ENCODE measurements around the gene HOXA11. TPM values are rescaled to one million over a fixed set of nuclear protein-coding genes. Genes with fewer than 3 reads are reported as not detected.

HOXA11 gene
- total RNA-seq, 4 donors from 2014 or later = 0.34 to 1.2 (median 0.95) TPM; not detected in 1

- H3K27ac ChIP-seq = no peak overlapping the region
Observed at GRCh38 chr7:27187475-27188385, 2.7 kb upstream of the HOXA11 start.

GRCh38 chr7:27186668-27187474, 1.8 kb upstream of the HOXA11 start:
- H3K4me3 ChIP-seq = no peak overlapping the region
- H3K4me1 ChIP-seq = peaks cover 52% of the 10 kb centered on the region

More at GRCh38 chr7:27187475-27188385, 2.7 kb upstream of the HOXA11 start:
- Histone ChIP-seq H3K4me3 (peak overlapping the region; percentile 25), H3K27me3 (peaks cover 98% of the 10 kb centered on the region), H3K4me1 (peaks cover 61% of the 10 kb centered on the region), H3K36me3 (no peaks in the 10 kb centered on the region), H3K9me3 (no peaks in the 10 kb centered on the region)
- 38% methylated on average over 44 of the region's 46 CpGs for WGBS
- DNase-seq (ENCODE audit: low spot score in 2 of 2) = peak; percentile 60 to 74
- TF ChIP-seq POLR2AphosphoS5 (IDR thresholded peaks at IDR 0.05) = no peak
- TF ChIP-seq, protein P1, sequence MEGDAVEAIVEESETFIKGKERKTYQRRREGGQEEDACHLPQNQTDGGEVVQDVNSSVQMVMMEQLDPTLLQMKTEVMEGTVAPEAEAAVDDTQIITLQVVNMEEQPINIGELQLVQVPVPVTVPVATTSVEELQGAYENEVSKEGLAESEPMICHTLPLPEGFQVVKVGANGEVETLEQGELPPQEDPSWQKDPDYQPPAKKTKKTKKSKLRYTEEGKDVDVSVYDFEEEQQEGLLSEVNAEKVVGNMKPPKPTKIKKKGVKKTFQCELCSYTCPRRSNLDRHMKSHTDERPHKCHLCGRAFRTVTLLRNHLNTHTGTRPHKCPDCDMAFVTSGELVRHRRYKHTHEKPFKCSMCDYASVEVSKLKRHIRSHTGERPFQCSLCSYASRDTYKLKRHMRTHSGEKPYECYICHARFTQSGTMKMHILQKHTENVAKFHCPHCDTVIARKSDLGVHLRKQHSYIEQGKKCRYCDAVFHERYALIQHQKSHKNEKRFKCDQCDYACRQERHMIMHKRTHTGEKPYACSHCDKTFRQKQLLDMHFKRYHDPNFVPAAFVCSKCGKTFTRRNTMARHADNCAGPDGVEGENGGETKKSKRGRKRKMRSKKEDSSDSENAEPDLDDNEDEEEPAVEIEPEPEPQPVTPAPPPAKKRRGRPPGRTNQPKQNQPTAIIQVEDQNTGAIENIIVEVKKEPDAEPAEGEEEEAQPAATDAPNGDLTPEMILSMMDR (IDR thresholded peaks at IDR 0.05) = no peak
- no peak for TF ChIP-seq EP300 (IDR thresholded peaks at IDR 0.05)
- TF ChIP-seq POLR2A (IDR thresholded peaks at IDR 0.05) = no peak

DNA sequence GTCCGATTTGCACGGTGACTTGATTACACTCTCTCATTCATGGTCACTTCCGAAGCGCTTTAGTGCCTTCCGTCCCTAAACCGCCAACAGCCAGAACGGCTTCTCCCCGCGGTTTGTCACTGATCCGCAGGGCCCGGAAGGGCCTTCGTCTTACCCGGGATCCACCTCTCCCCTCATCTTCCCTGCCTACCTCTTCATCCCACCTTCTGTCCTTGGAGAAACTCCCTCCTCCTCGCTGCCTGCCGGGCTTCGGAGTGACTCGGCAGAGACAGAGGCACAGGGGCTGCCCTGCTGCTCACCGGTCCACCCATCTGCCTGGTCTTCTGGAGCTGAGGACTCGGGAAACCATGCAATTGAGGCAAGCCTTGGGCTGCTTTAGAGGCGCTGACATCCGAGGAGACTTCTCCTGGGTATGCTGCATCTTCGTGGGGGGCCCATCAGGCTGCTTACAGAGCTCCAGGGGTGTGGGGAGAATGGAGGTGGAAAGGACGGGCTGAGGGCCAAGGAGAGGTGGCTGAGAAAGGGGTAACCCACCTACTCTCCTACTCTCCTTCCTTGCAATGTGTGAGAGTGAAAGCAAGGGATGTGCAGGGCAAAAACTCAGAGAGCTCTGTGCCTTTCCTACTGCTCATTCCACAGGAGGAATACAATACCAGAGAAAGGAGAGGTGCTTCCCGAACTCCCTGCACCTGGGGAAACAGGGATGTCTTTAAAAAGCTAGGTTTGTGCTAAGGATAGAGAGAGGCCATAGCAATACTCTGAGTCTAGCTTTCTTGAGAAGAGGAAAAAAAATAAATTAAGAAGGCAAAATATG, 1.0 kb upstream of the HOXA11 start:
- Histone ChIP-seq H3K4me3 (peak overlapping the region; percentile 66), H3K27ac (peak overlapping the region; percentile 73), H3K4me1 (peaks cover 52% of the 10 kb centered on the region), H3K27me3 (peaks cover 98% of the 10 kb centered on the region), H3K9me3 (no peaks in the 10 kb centered on the region), H3K36me3 (no peaks in the 10 kb centered on the region)
- TF ChIP-seq POLR2A (IDR thresholded peaks at IDR 0.05) (no peak), EP300 (IDR thresholded peaks at IDR 0.05) (no peak), POLR2AphosphoS5 (IDR thresholded peaks at IDR 0.05) (no peak)
- WGBS = 38% methylated on average over 24 of the region's 24 CpGs
- DNase-seq (ENCODE audit: low spot score in 2 of 2) = peak; percentile 62 to 81

More at GRCh38 chr7:27186668-27187474, 1.8 kb upstream of the HOXA11 start:
- Histone ChIP-seq H3K27ac (no peak overlapping the region), H3K9me3 (no peaks in the 10 kb centered on the region), H3K27me3 (peaks cover 98% of the 10 kb centered on the region), H3K36me3 (no peaks in the 10 kb centered on the region)
- no peak for DNase-seq (ENCODE audit: low spot score in 2 of 2)
- TF ChIP-seq POLR2AphosphoS5 (IDR thresholded peaks at IDR 0.05) (no peak), EP300 (IDR thresholded peaks at IDR 0.05) (no peak), POLR2A (IDR thresholded peaks at IDR 0.05) (no peak)
- TF ChIP-seq, protein P1 (IDR thresholded peaks at IDR 0.05) = no peak
- 74% methylated on average over 4 of the region's 4 CpGs for WGBS

DNA sequence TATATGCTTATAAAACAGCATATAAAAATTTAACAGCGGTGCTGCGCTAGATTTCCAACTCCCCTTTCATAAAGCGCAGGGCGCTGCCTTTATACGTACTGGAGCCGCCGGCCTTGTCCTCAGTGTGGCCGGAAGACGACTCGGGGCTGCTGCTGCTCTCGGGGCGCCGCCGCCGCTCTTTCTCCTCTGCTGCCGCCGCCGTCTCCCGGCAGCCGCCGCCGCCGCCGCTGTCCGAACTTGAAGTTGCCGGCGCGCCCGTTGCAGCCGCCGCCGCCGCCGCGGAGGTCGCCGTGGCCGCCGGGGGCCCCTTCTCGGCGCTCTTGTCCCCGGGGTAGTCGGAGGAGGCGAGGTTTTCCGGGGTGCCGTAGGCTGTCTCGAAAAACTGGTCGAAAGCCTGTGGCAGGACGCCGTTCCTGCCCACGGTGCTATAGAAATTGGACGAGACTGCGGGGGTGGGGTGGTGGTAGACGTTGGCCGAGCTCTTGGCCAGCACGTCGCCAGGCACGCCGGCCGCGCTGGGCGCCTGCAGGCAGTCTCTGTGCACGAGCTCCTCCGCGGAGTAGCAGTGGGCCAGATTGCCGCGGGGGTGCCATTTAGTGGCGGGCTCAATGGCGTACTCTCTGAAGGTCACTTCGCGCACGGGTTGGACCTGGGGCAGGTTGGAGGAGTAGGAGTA, 557 bp downstream of the HOXA11 start:
- TF ChIP-seq EP300 (IDR thresholded peaks at IDR 0.05) (no peak), POLR2AphosphoS5 (IDR thresholded peaks at IDR 0.05) (no peak), POLR2A (IDR thresholded peaks at IDR 0.05) (no peak)
- TF ChIP-seq, protein P1 (IDR thresholded peaks at IDR 0.05) = no peak
- Histone ChIP-seq H3K4me1 (peaks cover 63% of the 10 kb centered on the region), H3K36me3 (no peaks in the 10 kb centered on the region), H3K27ac (peak overlapping the region; percentile 76), H3K9me3 (no peaks in the 10 kb centered on the region), H3K4me3 (peak overlapping the region; percentile 66), H3K27me3 (peaks cover 94% of the 10 kb centered on the region)
- peak; percentile 76 to 78 for DNase-seq (ENCODE audit: low spot score in 2 of 2)
- WGBS = under 1% methylated on average over 23 of the region's 72 CpGs
